ENCODE results near the gene ATN1. TPM values are rescaled to one million over a fixed set of nuclear protein-coding genes. Genes with fewer than 3 reads are reported as not detected.

Gene ATN1
- total and polyA plus RNA-seq, 9 of the 15 experiments (the other 6 are each of a cell fraction or from before 2014, with no cell fraction given) = 0.15 to 49.8 (median 2.7) TPM

DNA sequence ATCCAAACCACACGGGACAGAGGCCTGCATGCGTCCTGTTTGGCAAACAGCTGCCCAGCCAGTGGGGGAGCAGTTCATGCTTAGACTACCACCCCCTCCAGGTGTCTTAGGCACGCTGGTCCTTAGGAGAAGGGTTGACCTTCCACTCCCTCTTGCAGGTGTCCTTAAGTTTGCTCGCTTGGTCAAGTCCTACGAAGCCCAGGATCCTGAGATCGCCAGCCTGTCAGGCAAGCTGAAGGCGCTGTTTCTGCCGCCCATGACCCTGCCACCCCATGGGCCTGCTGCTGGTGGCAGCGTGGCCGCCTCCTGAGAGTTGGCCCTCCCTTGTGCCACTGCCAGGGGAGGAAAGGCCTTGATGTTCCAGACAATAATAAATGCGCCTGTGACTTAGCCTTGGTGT, 17.9 kb downstream of the ATN1 start:
- H3K79me2 ChIP-seq (ENCODE audit: control insufficient read depth, insufficient read depth, low read length) = peaks cover 13% of the 10 kb centered on the region
- H3K9me1 ChIP-seq (ENCODE audit: control insufficient read depth, insufficient read depth, low read length) = no peaks in the 10 kb centered on the region
- H3K9me3 ChIP-seq (replicated peaks; ENCODE audit: control insufficient read depth, insufficient read depth, low read depth, low read length) = no peaks in the 10 kb centered on the region
- FAIRE-seq (no peak), DNase-seq (ENCODE audit: extremely low read depth in 1 of 4, low spot score in 3 of 4) (no peak), ATAC-seq (no peak)
- in situ Hi-C loops (cut with MboI) (no loop called here), intact Hi-C loops (cut with micrococcal nuclease) (loop anchor here (1.0 to 2.0 kb wide), 3 partner anchors 15 to 163 kb away; partner anchors contain the start of gene C1RL)
- POLR2A ChIA-PET = interaction anchor here (0.6 to 6.3 kb wide), 13 partner anchors 13 to 302 kb away, joined by 3 to 98 read pairs (median 6); partner anchors contain the start of gene ATN1
- H3K4me1 ChIP-seq (replicated peaks in 1 of 2; ENCODE audit: control insufficient read depth in 2 of 2, insufficient read depth in 2 of 2, low read length in 2 of 2) = peaks cover 13 to 50% of the 10 kb centered on the region in 2 experiments
- H3K27ac ChIP-seq (ENCODE audit: extremely low read depth, low read depth, low read length) = peak overlapping the region; percentile 50; the same call in 2 of the 3 replicates
- peak overlapping the region; percentile 86 to 87; a peak in 2 of 4 replicates for H3K9ac ChIP-seq (ENCODE audit: insufficient read depth in 1 of 2, low read depth in 2 of 2, low read length in 2 of 2)
- no peak for TF ChIP-seq NFE2L1 (tag; IDR thresholded peaks at IDR 0.05; ENCODE audit: borderline replicate concordance, low read depth)
- TF ChIP-seq MED1 (CRISPR knock-in tag; IDR thresholded peaks at IDR 0.05; ENCODE audit: borderline replicate concordance) = 0 out of 2 replicates have a peak, but pooled peaks have one; percentile 13
- TF ChIP-seq POLR2G (IDR thresholded peaks at IDR 0.05; ENCODE audit: low read depth, low read length) = peak; percentile 16; the same call in 1 of the 2 replicates
- TF ChIP-seq ILK (tag; IDR thresholded peaks at IDR 0.05; ENCODE audit: borderline replicate concordance, low read depth) = no peak
- TF ChIP-seq STAT5B (CRISPR knock-in tag; IDR thresholded peaks at IDR 0.05) = no peak
- 0 out of 2 replicates have a peak, but pooled peaks have one; percentile 28 for TF ChIP-seq XRCC5 (IDR thresholded peaks at IDR 0.05; ENCODE audit: low read depth, low read length)
- H3K4me3 ChIP-seq = peak overlapping the region; percentile 49; the same call in 1 of the 2 replicates
- no peaks in the 10 kb centered on the region for H4K20me1 ChIP-seq (replicated peaks; ENCODE audit: control insufficient read depth, insufficient read depth, low read length)
- H3K4me2 ChIP-seq (ENCODE audit: insufficient read depth, low read length) = peak overlapping the region; percentile 94
- no TSS peak for BruUV-seq (replicated peaks)
- WGBS (ENCODE audit: insufficient coverage, low coverage, missing lambda C conversion rate) = 85% methylated on average over 10 of the region's 11 CpGs
- H3K27me3 ChIP-seq (ENCODE audit: control insufficient read depth in 2 of 2, insufficient read depth in 2 of 2, low read length in 2 of 2) = no peaks in the 10 kb centered on the region
- CTCF ChIA-PET (ENCODE audit: low intra/inter-chr PET ratio) = interaction anchor here (1.2 to 2.3 kb wide), 4 partner anchors 16 to 147 kb away, joined by 4 to 13 read pairs (median 10); partner anchors contain the start of gene C1R
- peaks cover 17% of the 10 kb centered on the region; the same call in 2 of the 3 replicates for H3K36me3 ChIP-seq (ENCODE audit: control insufficient read depth, insufficient read depth, low read length)
- H2AFZ ChIP-seq (ENCODE audit: low read depth, low read length) = no peak overlapping the region

Measured in K562 (cell line).